Measurements from ENCODE around the gene RHBDD3. TPM values are rescaled to one million over a fixed set of nuclear protein-coding genes. Genes with fewer than 3 reads are reported as not detected.

RHBDD3 gene
- total RNA-seq, 3 donors from 2014 or later (not counting 1 experiment from before 2014, with no cell fraction given), result 16.6 to 20.9 (median 17.9) TPM

- no peak overlapping the region for H3K4me3 Mint-ChIP-seq
- ATAC-seq (no peak), DNase-seq (no peak)
- 80% methylated on average over 13 of the region's 13 CpGs for WGBS (ENCODE audit: insufficient coverage)
- no peak overlapping the region for H3K4me3 ChIP-seq (ENCODE audit: low read length)
- no peaks in the 10 kb centered on the region for H3K9me3 ChIP-seq (ENCODE audit: control insufficient read depth, insufficient read depth, low read length)
- H3K27me3 ChIP-seq (ENCODE audit: control insufficient read depth, insufficient read depth, low read length), result no peaks in the 10 kb centered on the region
- H3K27ac Mint-ChIP-seq, result no peak overlapping the region
- H3K27ac ChIP-seq (ENCODE audit: low read length), result no peak overlapping the region
- TF ChIP-seq CTCF (IDR thresholded peaks at IDR 0.05), result no peak
- no peaks in the 10 kb centered on the region for H3K27me3 Mint-ChIP-seq (ENCODE audit: low read depth in 2 of 2)
- no peaks in the 10 kb centered on the region for H3K4me1 Mint-ChIP-seq
- no peaks in the 10 kb centered on the region for H3K9me3 Mint-ChIP-seq
- H3K36me3 Mint-ChIP-seq, result no peaks in the 10 kb centered on the region
- H3K4me1 ChIP-seq (ENCODE audit: control insufficient read depth, insufficient read depth, low read length), result no peaks in the 10 kb centered on the region
- intact Hi-C loops (cut with micrococcal nuclease), result no loop called here
- no peaks in the 10 kb centered on the region for H3K36me3 ChIP-seq (ENCODE audit: control insufficient read depth, insufficient read depth, low read length)
Measured at GRCh38 chr22:29217827-29218757, 49.7 kb downstream of the RHBDD3 start.

- no peak for DNase-seq
- intact Hi-C loops (cut with micrococcal nuclease), result no loop called here
- H3K27ac ChIP-seq (ENCODE audit: low read length), result no peak overlapping the region
- WGBS (ENCODE audit: insufficient coverage), result 85% methylated on average over 14 of the region's 14 CpGs
- no peaks in the 10 kb centered on the region for H3K36me3 Mint-ChIP-seq
- no peak overlapping the region for H3K27ac Mint-ChIP-seq
- no peaks in the 10 kb centered on the region for H3K4me1 Mint-ChIP-seq
- no peaks in the 10 kb centered on the region for H3K36me3 ChIP-seq (ENCODE audit: control insufficient read depth, insufficient read depth, low read length)
- ATAC-seq, result no peak
- H3K9me3 Mint-ChIP-seq, result no peaks in the 10 kb centered on the region
- H3K4me3 ChIP-seq (ENCODE audit: low read length), result no peak overlapping the region
- no peaks in the 10 kb centered on the region for H3K27me3 Mint-ChIP-seq (ENCODE audit: low read depth in 2 of 2)
- TF ChIP-seq CTCF (IDR thresholded peaks at IDR 0.05), result no peak
- H3K27me3 ChIP-seq (ENCODE audit: control insufficient read depth, insufficient read depth, low read length), result no peaks in the 10 kb centered on the region
- no peaks in the 10 kb centered on the region for H3K9me3 ChIP-seq (ENCODE audit: control insufficient read depth, insufficient read depth, low read length)
- no peaks in the 10 kb centered on the region for H3K4me1 ChIP-seq (ENCODE audit: control insufficient read depth, insufficient read depth, low read length)
- no peak overlapping the region for H3K4me3 Mint-ChIP-seq
Measured at GRCh38 chr22:29216873-29217666, 50.7 kb downstream of the RHBDD3 start.

GRCh38 chr22:29216011-29216872 is 51.5 kb downstream of the RHBDD3 start:
- Mint-ChIP-seq H3K4me3 (no peak overlapping the region), H3K27me3 (ENCODE audit: low read depth in 2 of 2) (no peaks in the 10 kb centered on the region), H3K27ac (no peak overlapping the region), H3K4me1 (no peaks in the 10 kb centered on the region), H3K9me3 (no peaks in the 10 kb centered on the region), H3K36me3 (no peaks in the 10 kb centered on the region)
- no peak for TF ChIP-seq CTCF (IDR thresholded peaks at IDR 0.05)
- no peaks in the 10 kb centered on the region for H3K4me1 ChIP-seq (ENCODE audit: control insufficient read depth, insufficient read depth, low read length)
- DNase-seq (no peak), ATAC-seq (peak in 1 of 3 donors; percentile 23)
- intact Hi-C loops (cut with micrococcal nuclease), result no loop called here
- H3K27ac ChIP-seq (ENCODE audit: low read length), result no peak overlapping the region
- 81% methylated on average over 14 of the region's 14 CpGs for WGBS (ENCODE audit: insufficient coverage)
- no peak overlapping the region for H3K4me3 ChIP-seq (ENCODE audit: low read length)
- H3K9me3 ChIP-seq (ENCODE audit: control insufficient read depth, insufficient read depth, low read length), result no peaks in the 10 kb centered on the region
- H3K36me3 ChIP-seq (ENCODE audit: control insufficient read depth, insufficient read depth, low read length), result no peaks in the 10 kb centered on the region
- no peaks in the 10 kb centered on the region for H3K27me3 ChIP-seq (ENCODE audit: control insufficient read depth, insufficient read depth, low read length)
